ENCODE results near the gene FOXD3.

The FOXD3 gene

DNA sequence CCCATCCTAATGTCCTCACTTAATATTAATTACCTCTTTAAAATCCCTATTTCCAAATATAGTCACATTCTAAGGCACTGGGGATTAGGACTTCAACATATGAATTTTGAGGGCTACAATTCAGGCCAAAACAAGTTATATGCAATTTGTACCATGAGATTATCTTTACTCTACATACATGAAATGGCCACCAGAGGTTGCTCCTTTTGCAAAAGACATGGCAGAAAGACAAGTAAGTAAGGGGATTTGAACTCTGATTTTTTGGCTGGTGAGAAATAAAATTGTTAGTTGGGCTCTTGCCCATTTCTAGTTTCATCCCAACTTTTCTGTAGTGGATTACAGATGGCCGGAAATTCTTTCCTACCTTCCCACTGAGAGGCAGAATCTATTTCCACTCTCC, 40.2 kb downstream of the FOXD3 start:
- no peaks in the 10 kb centered on the region for H3K9me3 Mint-ChIP-seq
- peaks cover 10% of the 10 kb centered on the region for H3K4me1 Mint-ChIP-seq
- ATAC-seq (no peak), DNase-seq (no peak)
- H3K27me3 Mint-ChIP-seq: peaks cover 7% of the 10 kb centered on the region
- H3K36me3 Mint-ChIP-seq (ENCODE audit: low read depth): no peaks in the 10 kb centered on the region
- no peak overlapping the region for H3K4me3 Mint-ChIP-seq
- no peak overlapping the region for H3K27ac Mint-ChIP-seq

DNA sequence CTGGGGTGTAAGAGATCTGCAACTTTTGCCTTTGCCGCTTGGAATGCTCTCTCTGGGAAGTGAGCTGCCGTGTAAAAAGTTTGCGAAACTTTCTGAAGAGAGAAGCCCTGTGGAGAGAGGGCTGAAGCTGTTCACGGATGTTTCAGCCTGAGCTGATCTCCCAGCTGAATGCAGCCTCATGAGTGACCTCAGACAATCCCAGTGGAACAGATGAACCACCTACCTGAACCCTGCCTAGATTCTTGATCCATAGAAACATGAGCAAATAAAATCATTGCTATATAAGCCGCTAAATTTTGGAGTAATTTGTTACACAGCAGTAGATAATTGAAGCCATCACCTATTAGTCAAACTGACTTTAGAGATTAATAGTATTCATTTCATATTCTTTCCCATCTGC, 40.6 kb downstream of the FOXD3 start:
- peaks cover 10% of the 10 kb centered on the region for H3K4me1 Mint-ChIP-seq
- H3K36me3 Mint-ChIP-seq (ENCODE audit: low read depth): no peaks in the 10 kb centered on the region
- DNase-seq (no peak), ATAC-seq (no peak)
- H3K9me3 Mint-ChIP-seq: no peaks in the 10 kb centered on the region
- no peak overlapping the region for H3K27ac Mint-ChIP-seq
- H3K27me3 Mint-ChIP-seq: peaks cover 7% of the 10 kb centered on the region
- no peak overlapping the region for H3K4me3 Mint-ChIP-seq

DNA sequence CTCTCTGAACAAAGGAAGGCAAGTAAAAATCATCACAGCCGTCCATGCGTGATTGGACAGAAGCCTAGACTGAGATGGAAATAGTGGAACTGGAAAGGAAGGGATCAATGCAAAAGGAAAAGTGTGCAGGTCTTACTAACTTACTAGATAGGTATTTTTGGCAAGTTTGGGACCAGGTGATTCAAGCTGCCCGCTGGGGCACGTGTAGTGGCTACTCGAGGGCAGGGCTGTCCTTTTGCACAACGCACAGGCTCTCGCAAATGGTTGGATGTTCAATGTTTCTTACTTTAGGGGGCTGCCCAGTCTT, 44.5 kb downstream of the FOXD3 start:
- Mint-ChIP-seq H3K4me1 (peaks cover 24% of the 10 kb centered on the region), H3K36me3 (ENCODE audit: low read depth) (peaks cover 14% of the 10 kb centered on the region), H3K27me3 (no peaks in the 10 kb centered on the region), H3K27ac (peak overlapping the region; percentile 73), H3K4me3 (peak overlapping the region; percentile 97), H3K9me3 (no peaks in the 10 kb centered on the region)
- DNase-seq: no peak
- no peak for ATAC-seq

DNA sequence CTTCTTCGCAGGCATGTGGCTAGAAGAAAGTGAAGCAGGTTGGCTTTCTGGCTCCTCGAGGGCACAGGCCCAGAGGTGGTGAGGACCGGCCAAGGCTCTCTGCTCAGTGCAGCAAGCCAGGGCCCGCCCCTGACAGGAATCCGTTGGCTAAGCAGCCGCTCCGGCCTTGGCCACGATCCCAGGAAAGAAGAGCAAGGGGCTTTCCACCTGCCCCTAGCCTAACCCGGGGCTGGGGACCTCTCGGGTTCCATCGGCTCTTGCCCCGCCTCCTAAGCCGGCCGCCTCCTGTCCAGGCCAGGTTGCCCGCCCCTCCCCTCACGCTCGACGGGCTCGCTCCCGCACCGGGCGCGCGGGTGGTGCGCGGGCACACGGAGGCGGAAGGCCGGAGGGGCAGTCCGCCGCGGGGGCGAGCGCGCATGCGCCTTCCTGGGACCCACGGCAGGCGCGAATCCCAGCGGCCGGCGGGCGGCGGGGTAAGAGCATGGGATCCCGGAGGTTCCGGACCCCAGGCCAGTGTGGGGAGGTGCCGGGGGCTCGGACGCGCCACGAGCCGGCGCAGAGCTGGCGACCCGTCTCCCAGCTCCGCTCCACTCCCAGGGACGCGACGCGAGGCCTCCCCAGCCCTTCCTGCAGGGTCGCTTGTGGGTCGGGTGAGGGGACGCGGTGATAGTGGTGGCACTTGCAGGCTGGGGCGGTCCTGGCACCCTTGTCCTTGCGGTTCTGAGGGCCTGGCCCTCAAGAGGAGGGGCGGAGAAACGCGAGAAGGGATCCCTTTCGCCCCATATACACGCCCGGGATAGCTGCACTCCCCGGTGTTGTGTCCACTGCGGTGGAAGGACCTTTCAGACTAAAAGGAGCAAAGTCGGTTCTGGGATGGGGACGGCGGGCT, 45.1 kb downstream of the FOXD3 start, which contains the start of gene ALG6:
TSS of gene ALG6 (plus strand) at position 413 of the 889 bp plus-strand sequence. CDS start 3,351 bp downstream, outside the sequence.
- H3K4me1 Mint-ChIP-seq: peaks cover 24% of the 10 kb centered on the region
- DNase-seq (peak; percentile 96), ATAC-seq (peak; percentile 97)
- H3K36me3 Mint-ChIP-seq (ENCODE audit: low read depth): peaks cover 16% of the 10 kb centered on the region
- peak within 1 kb of the TSS; percentile 97 for H3K4me3 Mint-ChIP-seq
- no peaks in the 10 kb centered on the region for H3K9me3 Mint-ChIP-seq
- H3K27ac Mint-ChIP-seq: peak within 1 kb of the TSS; percentile 91
- no peaks in the 10 kb centered on the region for H3K27me3 Mint-ChIP-seq

DNA sequence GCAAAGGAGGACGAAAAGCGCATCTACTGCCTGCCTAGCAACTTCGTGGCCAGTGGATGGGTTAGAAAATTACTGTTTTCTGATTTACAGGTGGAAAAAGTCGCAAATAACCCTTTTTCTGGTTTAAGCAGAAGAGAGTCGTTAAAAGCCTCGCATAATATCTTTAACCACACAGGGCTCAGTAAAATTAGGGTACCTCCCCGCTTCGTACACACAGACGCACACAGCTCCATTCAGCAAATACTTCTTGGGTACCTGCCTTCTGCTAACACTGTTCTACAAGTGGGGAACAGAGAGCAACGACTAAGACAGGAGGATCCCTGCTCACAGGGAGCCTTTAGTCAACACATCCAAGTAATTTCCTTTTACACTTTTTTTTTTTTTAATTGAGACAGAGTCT, 45.8 kb downstream of the FOXD3 start:
- Mint-ChIP-seq H3K27ac (peak overlapping the region; percentile 91), H3K9me3 (no peaks in the 10 kb centered on the region), H3K4me1 (peaks cover 24% of the 10 kb centered on the region), H3K36me3 (ENCODE audit: low read depth) (peaks cover 16% of the 10 kb centered on the region), H3K4me3 (peak overlapping the region; percentile 97), H3K27me3 (no peaks in the 10 kb centered on the region)
- ATAC-seq (no peak), DNase-seq (no peak)

Data from activated naive CD8-positive, alpha-beta T cell treated with anti-CD3 and anti-CD28 coated beads, Interleukin-2, amount 50 U/mL, for 24 hours (primary cell).